HepG2 (cell line): ENCODE data around the gene HECA. TPM values are rescaled to one million over a fixed set of nuclear protein-coding genes. Genes with fewer than 3 reads are reported as not detected.

Experiments used
- ATAC-seq: fragments of 200-7000 bp; cut with Tn5 transposase; 3 replicates; pipeline ENCODE4 v1.9.1; 2020; ENCODE audit warnings: mild to moderate bottlenecking, moderate library complexity
- BruUV-seq: library from RNA; stranded (reverse); fragments of 400-500 nt; replicated peaks from 2 replicates; lab custom pipeline; 2021; lab: Mats Ljungman, UMichigan
- CTCF ChIA-PET: fragments of 300-600 bp; formaldehyde crosslinking; extraction: SDS; loops from one replicate; lab custom pipeline; 2021; ENCODE audit warnings: low total read pairs, inconsistent platforms, low intra/inter-chr PET ratio; lab: Yijun Ruan, JAX
- POLR2A ChIA-PET: fragments of 350-600 bp; sonication (Branson Sonifier 250); formaldehyde crosslinking; loops from one replicate; lab custom pipeline; 2020; ENCODE audit warnings: antibody characterized with exemption, inconsistent platforms; lab: Yijun Ruan, JAX
- DNase-seq: peaks from one replicate; pipeline ENCODE4 v3.0.0-alpha.2; 2015; ENCODE audit warnings: low spot score
- FAIRE-seq: peaks from 3 replicates; lab custom pipeline; 2011; peaks lifted over from hg19 to GRCh38; lab: Jason Lieb, UNC
- H2AFZ ChIP-seq: one replicate; pipeline ENCODE4 v1.6.1; 2011; ENCODE audit warnings: low read length, inconsistent platforms
- H3K27ac ChIP-seq: fragments of 300-600 bp; 3 replicates; pipeline ENCODE4 v1.8.0; 2011; ENCODE audit warnings: mixed run types, mild to moderate bottlenecking, mixed read lengths, low read length, inconsistent platforms; ENCODE audit not compliant: insufficient read depth; ENCODE audit errors: extremely low read length
- H3K27me3 ChIP-seq, 2 experiments: fragments of 200-600 bp in 1 of 2; 2 replicates in 1 of 2; 3 replicates in 1 of 2; pipeline versions ENCODE4 v1.6.0 to v1.8.0; 2011; ENCODE audit warnings: low read length in 2 of 2, mild to moderate bottlenecking in 2 of 2, moderate library complexity in 2 of 2, inconsistent platforms in 1 of 2; ENCODE audit not compliant: insufficient read depth in 2 of 2, control insufficient read depth in 1 of 2
- H3K36me3 ChIP-seq, 2 experiments: fragments of 200-600 bp in 1 of 2; replicated peaks in 1 of 2; 2 replicates in 1 of 2; 3 replicates in 1 of 2; pipeline versions ENCODE4 v1.5.1 to v1.8.0; 2011; ENCODE audit warnings: low read length in 2 of 2, inconsistent platforms in 1 of 2; ENCODE audit not compliant: insufficient read depth in 2 of 2, control insufficient read depth in 1 of 2
- H3K4me1 ChIP-seq: 2 replicates; pipeline ENCODE4 v1.5.1; 2012; ENCODE audit warnings: low read length, inconsistent platforms; ENCODE audit not compliant: insufficient read depth
- H3K4me2 ChIP-seq: 2 replicates; pipeline ENCODE4 v1.6.0; 2011; ENCODE audit warnings: low read depth, low read length, inconsistent platforms
- H3K4me3 ChIP-seq, 3 experiments: fragments of 200-600 bp in 1 of 3; sonication (generic), shearing (Covaris generic) in 1 of 3; replicated peaks in 1 of 3; 2 replicates each; pipeline ENCODE4 v1.5.1; 2011 to 2016; ENCODE audit warnings: low read length in 3 of 3, inconsistent platforms in 2 of 3, low read depth in 2 of 3, mild to moderate bottlenecking in 2 of 3, control low read depth in 1 of 3, mixed read lengths in 1 of 3; ENCODE audit not compliant: insufficient read depth in 1 of 3
- H3K79me2 ChIP-seq: one replicate; pipeline ENCODE4 v1.6.1; 2011; ENCODE audit warnings: low read length, inconsistent platforms; ENCODE audit not compliant: insufficient read depth
- H3K9ac ChIP-seq: 2 replicates; pipeline ENCODE4 v1.6.0; 2011; ENCODE audit warnings: mild to moderate bottlenecking, low read depth, low read length, inconsistent platforms; ENCODE audit not compliant: insufficient read depth
- H3K9me3 ChIP-seq: 2 replicates; pipeline ENCODE4 v1.5.1; 2012; ENCODE audit warnings: mild to moderate bottlenecking, low read length
- H4K20me1 ChIP-seq: 2 replicates; pipeline ENCODE4 v1.6.0; 2011; ENCODE audit warnings: inconsistent platforms, mild to moderate bottlenecking, low read length, moderate library complexity; ENCODE audit not compliant: insufficient read depth
- CBX5 ChIP-seq: sonication (generic); formaldehyde crosslinking; IDR thresholded peaks from 2 replicates; pipeline ENCODE4 v1.4.0; 2020; ENCODE audit warnings: missing genetic modification reagents, borderline replicate concordance
- HINFP ChIP-seq: sonication (generic); formaldehyde crosslinking; IDR thresholded peaks from 2 replicates; pipeline ENCODE4 v1.4.0; 2020; ENCODE audit warnings: low read depth, mild to moderate bottlenecking, missing genetic modification reagents
- PITX1 ChIP-seq: sonication (generic); formaldehyde crosslinking; IDR thresholded peaks from 2 replicates; pipeline ENCODE4 v1.5.1; 2020; ENCODE audit warnings: mild to moderate bottlenecking, missing genetic modification reagents
- ZBTB26 ChIP-seq: IDR thresholded peaks from 2 replicates; pipeline ENCODE4 v1.6.1; 2016; ENCODE audit warnings: missing compliant biosample characterization, missing genetic modification reagents, borderline replicate concordance
- ZBTB34 ChIP-seq: sonication (generic); formaldehyde crosslinking; IDR thresholded peaks from 2 replicates; pipeline ENCODE4 v1.8.0; 2022; ENCODE audit warnings: mild to moderate bottlenecking, missing genetic modification reagents
- ZFAT ChIP-seq: sonication (generic); formaldehyde crosslinking; conservative IDR thresholded peaks from 2 replicates; pipeline ENCODE4 v1.8.1; 2023; ENCODE audit warnings: missing genetic modification reagents, inconsistent platforms
- ZFP37 ChIP-seq: sonication (generic); formaldehyde crosslinking; IDR thresholded peaks from 2 replicates; pipeline ENCODE4 v1.4.0; 2020; ENCODE audit warnings: missing genetic modification reagents, borderline replicate concordance
- ZHX1 ChIP-seq: sonication (generic); formaldehyde crosslinking; IDR thresholded peaks from 2 replicates; pipeline ENCODE4 v1.8.1; 2022; ENCODE audit warnings: low read depth, mild to moderate bottlenecking, missing genetic modification reagents
- ZNF414 ChIP-seq: sonication (generic); formaldehyde crosslinking; IDR thresholded peaks from 2 replicates; pipeline ENCODE4 v1.5.0; 2020; ENCODE audit warnings: missing genetic modification reagents
- ZNF496 ChIP-seq: sonication (generic); formaldehyde crosslinking; IDR thresholded peaks from 2 replicates; pipeline ENCODE4 v1.8.1; 2023; ENCODE audit warnings: mild to moderate bottlenecking, moderate library complexity, missing genetic modification reagents; ENCODE audit not compliant: insufficient replicate concordance
- ZNF639 ChIP-seq: conservative IDR thresholded peaks from 2 replicates; pipeline ENCODE4 v1.6.1; 2018; ENCODE audit warnings: missing genetic modification reagents
- ZNF704 ChIP-seq: sonication (generic); formaldehyde crosslinking; IDR thresholded peaks from 2 replicates; pipeline ENCODE4 v1.8.1; 2023; ENCODE audit warnings: mild to moderate bottlenecking, inconsistent platforms, moderate library complexity, missing genetic modification reagents, borderline replicate concordance
- ZNF761 ChIP-seq: sonication (generic); formaldehyde crosslinking; conservative IDR thresholded peaks from 2 replicates; pipeline ENCODE4 v1.4.0; 2020; ENCODE audit warnings: mild to moderate bottlenecking, missing genetic modification reagents
- ZNF782 ChIP-seq: sonication (generic); formaldehyde crosslinking; IDR thresholded peaks from 2 replicates; pipeline ENCODE4 v1.4.0; 2020; ENCODE audit warnings: missing genetic modification reagents, mild to moderate bottlenecking, borderline replicate concordance
- WGBS: methylation state at CpG from one replicate; pipeline ENCODE4 v1.1.6; 2017; ENCODE audit warnings: low lambda C conversion rate; 5-methylcytosine and 5-hydroxymethylcytosine counted together
- in situ Hi-C: cut with HindIII; loops from 2 replicates; pipeline ENCODE4 v1.10.0; 2017; ENCODE audit warnings: low pct_unique_long_range_greater_than_20kb; ENCODE audit not compliant: extremely low pct_ligation_motif_present
- intact Hi-C: fragments of 100-400 bp; cut with micrococcal nuclease; formaldehyde crosslinking; loops from one replicate; pipeline ENCODE4 v1.10.0; 2022; ENCODE audit not compliant: unreplicated experiment
- polyA plus RNA-seq, 8 experiments: library from polyadenylated mRNA; depleted of rRNA in 3 of 8; stranded (reverse) in 7 of 8; unstranded in 1 of 8; fragments of >200 nt; fragmentation: Illumina TruSeq in 4 of 8; extraction: Trizol in 4 of 8; gene quantifications; 2 replicates each; pipeline versions ENCODE4 v1.2.1 to v1.2.3, GENCODE V29; 2011 to 2016; ENCODE audit warnings: low read depth in 4 of 8, missing spikeins in 1 of 8, mixed read lengths in 1 of 8; ENCODE audit not compliant: insufficient read depth in 1 of 8
- total RNA-seq, 5 experiments: library from RNA; depleted of rRNA; stranded (reverse); fragments of >200 nt; fragmentation: Illumina TruSeq; extraction: Trizol; gene quantifications; 2 replicates each; pipeline ENCODE4 v1.2.3, GENCODE V29; 2016; ENCODE audit warnings: low read depth in 1 of 5

The HECA gene
- total and polyA plus RNA-seq, 2 of the 13 experiments (the other 11 are each of a cell fraction or from before 2014, with no cell fraction given) = 0.18 to 0.49 TPM

GRCh38 chr6:139142262-139142661, 7.4 kb downstream of the HECA start:
- Histone ChIP-seq H4K20me1 (no peaks in the 10 kb centered on the region), H2AFZ (no peak overlapping the region), H3K4me2 (no peak overlapping the region), H3K9me3 (no peaks in the 10 kb centered on the region), H3K9ac (no peak overlapping the region), H3K27ac (no peak overlapping the region), H3K79me2 (no peaks in the 10 kb centered on the region), H3K4me1 (no peaks in the 10 kb centered on the region), H3K36me3 (no peaks in the 10 kb centered on the region), H3K27me3 (peaks cover 1 to 9% of the 10 kb centered on the region in 2 experiments; a peak in 2 of 5 replicates), H3K4me3 (no peak overlapping the region)
- ChIA-PET POLR2A (no interaction called here), CTCF (no interaction called here)
- intact Hi-C loops = no loop called here
- BruUV-seq = no TSS peak
- in situ Hi-C loops = no loop called here
- FAIRE-seq (no peak), DNase-seq (no peak), ATAC-seq (no peak)
- 74% methylated on average over 3 of the region's 3 CpGs for WGBS
- TF ChIP-seq ZFAT (CRISPR knock-in tag) (no peak), ZNF639 (CRISPR knock-in tag) (no peak), PITX1 (no peak), ZNF761 (no peak), ZFP37 (CRISPR knock-in tag) (no peak), ZNF414 (CRISPR knock-in tag) (no peak), ZNF782 (CRISPR knock-in tag) (no peak), ZBTB34 (CRISPR knock-in tag) (no peak), HINFP (CRISPR knock-in tag) (no peak), ZBTB26 (CRISPR knock-in tag) (no peak), CBX5 (CRISPR knock-in tag) (no peak), ZHX1 (no peak), ZNF704 (CRISPR knock-in tag) (no peak), ZNF496 (CRISPR knock-in tag) (no peak)
